Activated gamma-delta T cell treated with anti-CD3 and anti-CD28 coated beads, Interleukin-2, amount 50 U/mL, for 16 hours (primary cell): Measurements from ENCODE around the gene SLC38A3.

Source experiments
- DNase-seq: peaks from one replicate; pipeline ENCODE4 v3.0.0-alpha.2; 2020; ENCODE audit warnings: low read depth

The SLC38A3 gene

GRCh38 chr3:50204804-50205412, at the start of gene SLC38A3:
TSS of gene SLC38A3 (plus strand) at chr3:50205271. CDS start at chr3:50214200, 8,929 bp downstream.
- no peak for DNase-seq

DNA sequence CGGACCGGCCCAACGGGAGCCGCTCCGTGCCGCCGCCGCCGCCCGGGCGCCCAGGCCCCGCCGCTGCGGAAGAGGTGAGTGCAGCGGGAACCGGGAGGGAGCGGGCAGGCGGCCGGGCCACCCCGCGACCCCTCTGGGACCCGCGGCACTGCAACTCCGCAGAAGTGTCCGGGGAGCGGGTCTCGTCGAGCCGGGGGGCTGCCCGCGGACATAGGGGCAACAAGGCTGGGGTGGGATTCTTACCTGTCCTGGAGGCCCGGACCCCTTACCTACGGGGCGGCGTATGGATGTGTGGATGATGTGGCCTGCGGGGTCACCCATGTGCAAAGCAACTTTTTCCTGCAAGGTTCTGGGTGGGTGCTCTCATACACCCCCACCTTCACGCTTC, 49.6 kb upstream of the SLC38A3 start:
- no peak for DNase-seq

DNA sequence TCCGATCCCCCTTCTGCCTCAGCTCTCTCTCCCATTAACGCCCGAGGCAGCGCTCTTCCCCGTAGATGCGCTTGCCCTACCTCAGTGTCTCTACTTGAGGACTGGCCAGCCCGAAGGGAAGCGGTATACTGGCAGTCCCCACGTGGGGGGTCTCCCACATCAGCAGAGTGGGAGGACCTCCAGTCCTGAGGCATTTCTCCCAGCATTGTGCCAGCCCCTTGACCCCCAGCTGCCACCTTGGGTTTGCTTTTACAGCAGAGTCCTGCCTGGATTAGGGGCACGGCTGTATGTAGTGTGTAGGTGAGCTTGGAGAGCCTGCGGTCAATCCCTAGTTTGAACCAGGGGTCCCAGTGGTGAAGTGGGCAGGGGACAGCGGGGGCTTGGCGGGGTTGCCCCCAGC, 49.2 kb upstream of the SLC38A3 start:
- no peak for DNase-seq

- DNase-seq: no peak
Observed at GRCh38 chr3:50156549-50157493, 48.2 kb upstream of the SLC38A3 start.

DNA sequence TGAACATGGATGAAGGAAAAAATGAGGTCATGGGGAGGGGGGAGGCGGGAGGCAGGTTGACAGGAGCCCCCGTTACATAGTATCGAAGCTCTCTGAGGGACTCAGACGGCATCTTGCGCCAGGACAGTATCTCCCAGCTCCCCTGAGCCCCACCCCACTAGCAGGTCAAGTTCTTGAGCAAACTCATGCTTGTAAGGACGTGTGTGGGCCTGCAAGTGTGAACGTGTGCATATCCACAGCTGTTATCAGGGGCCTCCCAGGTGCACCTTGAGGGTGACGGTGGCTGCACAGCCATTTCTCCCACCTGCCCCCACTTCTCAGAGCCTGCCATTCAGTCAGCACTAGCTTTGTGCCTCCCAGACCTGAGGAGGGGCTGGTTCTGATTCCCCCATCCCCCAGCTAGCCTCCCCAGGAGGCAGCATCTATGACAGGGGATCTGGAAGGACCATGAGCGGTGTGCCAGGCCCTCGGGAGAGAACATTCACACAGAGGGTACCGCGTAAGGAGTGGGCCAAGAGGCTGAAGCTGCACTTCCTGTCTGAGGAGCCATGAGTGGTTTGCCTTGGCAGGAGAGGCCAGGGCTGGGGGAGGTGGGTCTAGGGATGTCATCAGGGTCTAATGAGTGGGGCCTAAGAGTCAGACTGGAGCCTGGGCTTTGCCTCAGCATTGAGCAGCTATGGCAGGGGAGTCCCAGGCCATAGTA, 47.1 kb upstream of the SLC38A3 start:
- DNase-seq: no peak

DNA sequence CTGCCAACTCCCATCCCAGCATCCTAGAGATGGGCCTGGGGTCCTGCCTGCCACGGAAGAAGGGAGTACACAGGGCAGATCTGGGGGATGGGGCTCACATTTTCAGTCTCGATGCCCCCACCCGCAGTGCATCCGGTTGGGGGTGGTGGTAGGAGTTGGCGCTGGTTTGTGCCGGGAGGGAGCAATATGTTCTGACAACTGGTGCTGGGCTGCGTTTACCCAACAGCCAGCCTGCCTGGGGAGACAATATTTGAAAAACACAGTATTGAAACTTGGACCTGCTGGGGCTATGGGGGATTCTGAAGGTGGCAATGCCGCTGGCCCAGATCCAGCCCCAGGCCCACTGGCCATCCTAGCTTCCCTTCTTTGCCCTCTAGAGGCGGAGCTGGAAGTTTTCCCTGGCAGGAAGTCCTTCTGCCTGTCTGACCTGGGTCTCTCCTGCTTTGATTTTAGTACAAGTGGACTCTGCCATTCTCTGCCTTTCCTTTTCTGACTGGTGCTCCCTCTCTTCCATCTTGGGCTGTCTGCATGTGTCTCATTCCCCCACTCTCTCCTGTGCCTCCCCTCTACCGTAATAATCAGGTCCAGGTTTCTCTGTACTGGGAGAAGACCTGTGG, 46.4 kb upstream of the SLC38A3 start:
- DNase-seq: no peak

- no peak for DNase-seq
Observed at GRCh38 chr3:50160561-50160983, 44.5 kb upstream of the SLC38A3 start.

- DNase-seq: no peak
Observed at GRCh38 chr3:50161320-50161719, 43.8 kb upstream of the SLC38A3 start.

- DNase-seq: no peak
Observed at GRCh38 chr3:50162034-50162883, 42.8 kb upstream of the SLC38A3 start.

GRCh38 chr3:50163572-50164455, 41.3 kb upstream of the SLC38A3 start:
- DNase-seq: no peak

GRCh38 chr3:50164481-50164880, 40.6 kb upstream of the SLC38A3 start:
- no peak for DNase-seq

- DNase-seq: no peak
Observed at GRCh38 chr3:50164984-50165909, 39.8 kb upstream of the SLC38A3 start.

DNA sequence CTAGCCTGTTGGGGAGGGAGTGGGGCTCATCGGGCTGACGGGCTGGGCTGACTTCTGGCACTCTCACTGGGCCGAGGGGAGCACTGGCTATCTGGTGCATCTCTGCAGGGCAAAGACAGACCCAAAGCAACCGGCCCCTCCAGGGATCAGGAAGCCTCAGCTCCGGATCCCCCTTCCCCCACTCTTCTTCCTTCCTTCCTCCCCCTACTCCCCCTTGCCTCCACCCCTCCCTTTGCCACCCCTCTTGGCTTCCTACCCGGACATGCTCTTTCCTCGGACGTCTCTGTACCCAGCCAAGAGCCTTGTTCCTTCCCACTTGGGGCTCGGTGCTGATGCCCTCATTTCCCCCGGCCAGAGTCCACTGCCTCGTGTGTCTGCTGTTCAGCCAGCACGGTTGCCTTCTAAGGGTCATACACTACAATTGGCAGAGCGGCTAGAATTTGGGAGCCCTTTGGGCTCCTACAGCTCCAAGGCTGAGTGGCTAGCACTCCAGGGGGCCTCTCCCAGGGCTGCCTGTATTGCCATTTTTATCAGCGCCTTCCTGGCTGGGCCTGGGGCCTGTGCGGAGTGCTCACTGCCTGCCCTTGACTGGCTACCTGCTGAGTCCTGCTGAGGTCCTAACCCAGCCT, 39.0 kb upstream of the SLC38A3 start:
- no peak for DNase-seq

GRCh38 chr3:50166620-50167019, 38.5 kb upstream of the SLC38A3 start:
- DNase-seq: no peak

GRCh38 chr3:50167069-50167840, 37.8 kb upstream of the SLC38A3 start:
- no peak for DNase-seq

DNA sequence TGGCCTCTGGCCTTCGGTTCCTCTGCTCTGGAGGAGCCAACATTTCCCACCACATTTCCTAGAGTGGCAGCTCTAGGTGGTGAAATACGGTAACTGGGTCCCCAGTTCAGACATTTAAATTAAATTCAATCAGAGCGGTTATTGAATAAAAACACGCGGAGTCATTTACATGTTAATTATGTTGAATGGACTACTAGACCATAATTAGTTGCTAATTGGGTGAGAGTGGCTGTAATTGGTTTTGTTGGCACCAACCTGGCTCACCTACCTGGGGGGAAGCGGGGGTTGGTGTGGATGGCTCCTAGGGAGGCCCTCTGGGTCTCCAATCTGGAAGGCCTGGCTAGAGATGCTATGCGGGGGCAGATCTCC, 37.2 kb upstream of the SLC38A3 start:
- DNase-seq: no peak

GRCh38 chr3:50168388-50168787, 36.7 kb upstream of the SLC38A3 start:
- no peak for DNase-seq

DNA sequence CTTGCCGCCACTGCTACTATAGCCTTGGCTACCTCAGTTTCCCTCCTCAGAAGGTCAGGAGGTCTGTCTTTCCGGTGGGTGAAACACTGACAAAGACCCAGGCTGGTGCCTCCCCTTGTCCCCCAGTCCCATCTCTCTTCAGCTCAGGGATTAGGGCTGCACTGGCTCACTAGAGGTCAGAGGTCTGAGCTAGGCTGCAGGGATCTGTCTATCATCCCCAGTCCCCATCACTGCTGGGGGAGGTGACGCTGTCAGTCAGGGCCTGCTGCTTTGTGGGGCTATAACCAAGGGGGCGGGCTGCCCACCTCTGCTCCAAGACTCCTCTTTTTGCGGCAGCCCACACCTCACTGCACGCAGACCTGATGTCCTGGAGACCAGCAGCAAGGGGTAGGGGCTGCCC, 36.3 kb upstream of the SLC38A3 start:
- DNase-seq: no peak
